Activated naive CD4-positive, alpha-beta T cell treated with anti-CD3 and anti-CD28 coated beads for 36 hours (primary cell): ENCODE results near the gene ENTPD8. TPM values are rescaled to one million over a fixed set of nuclear protein-coding genes. Genes with fewer than 3 reads are reported as not detected.
A peak's percentile ranks its signal among the peaks of the same experiment; 100 is the strongest.
"Not testable (repeated sequence)": the region's sequence is repeated elsewhere in the genome, so short reads cannot be mapped to it uniquely, and the experiment has no call there.

ENCODE experiments used
- CTCF ChIA-PET: fragments of 350-600 bp; sonication (Branson Sonifier 250); formaldehyde crosslinking; loops from one replicate; lab custom pipeline; 2021; ENCODE audit warnings: antibody characterized with exemption; lab: Charles Lee
- DNase-seq: peaks from one replicate; pipeline ENCODE4 v3.0.0-alpha.2; 2020
- H3K27ac Mint-ChIP-seq: one replicate; pipeline ENCODE4 v1.8.0; 2021; ENCODE audit warnings: mild to moderate bottlenecking, mixed read lengths
- H3K27me3 Mint-ChIP-seq: one replicate; pipeline ENCODE4 v1.8.0; 2021; ENCODE audit warnings: low read depth, mixed read lengths
- H3K36me3 Mint-ChIP-seq: one replicate; pipeline ENCODE4 v1.8.0; 2021; ENCODE audit warnings: low read depth, mixed read lengths
- H3K4me1 Mint-ChIP-seq: one replicate; pipeline ENCODE4 v1.8.0; 2021; ENCODE audit warnings: low read depth, mixed read lengths
- H3K4me3 Mint-ChIP-seq: one replicate; pipeline ENCODE4 v1.8.0; 2021; ENCODE audit warnings: mild to moderate bottlenecking, moderate library complexity, mixed read lengths
- H3K9me3 Mint-ChIP-seq: one replicate; pipeline ENCODE4 v1.8.0; 2021; ENCODE audit warnings: mixed read lengths
- intact Hi-C: fragments of 100-400 bp; cut with micrococcal nuclease; formaldehyde crosslinking; loops from one replicate; pipeline ENCODE4 v1.15.1; 2023
- total RNA-seq, 2 experiments: library from RNA; stranded (reverse); gene quantifications; one replicate each; pipeline ENCODE4 v1.2.3, GENCODE V29; 2021

The ENTPD8 gene
- total RNA-seq, 2 experiments from 2014 or later, result not detected

DNA sequence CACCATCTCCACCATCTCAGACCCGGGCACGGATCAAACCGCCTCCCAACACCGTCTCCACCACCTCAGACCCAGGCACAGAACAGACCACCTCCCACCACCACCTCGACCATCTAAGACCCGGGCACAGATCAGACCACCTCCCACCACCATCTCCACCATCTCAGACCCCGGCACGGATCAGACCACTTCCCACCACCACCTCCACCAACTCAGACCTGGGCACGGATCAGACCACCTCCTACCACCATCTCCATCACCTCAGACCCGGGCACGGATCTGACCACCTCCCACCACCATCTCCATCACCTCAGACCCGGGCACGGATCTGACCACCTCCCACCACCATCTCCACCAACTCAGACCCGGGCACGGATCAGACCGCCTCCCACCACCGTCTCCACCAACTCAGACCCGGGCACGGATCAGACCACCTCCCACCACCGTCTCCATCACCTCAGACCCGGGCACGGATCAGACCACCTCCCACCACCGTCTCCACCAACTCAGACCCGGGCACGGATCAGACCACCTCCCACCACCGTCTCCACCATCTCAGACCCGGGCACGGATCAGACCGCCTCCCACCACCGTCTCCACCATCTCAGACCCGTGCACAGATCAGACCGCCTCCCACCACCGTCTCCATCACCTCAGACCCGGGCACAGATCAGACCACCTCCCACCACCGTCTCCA, 25.4 kb upstream of the ENTPD8 start:
- H3K27ac Mint-ChIP-seq, H3K9me3 Mint-ChIP-seq, H3K27me3 Mint-ChIP-seq, intact Hi-C loops, DNase-seq, H3K36me3 Mint-ChIP-seq, H3K4me3 Mint-ChIP-seq, CTCF ChIA-PET: not testable (repeated sequence)
- peaks cover 11% of the 10 kb centered on the region for H3K4me1 Mint-ChIP-seq

DNA sequence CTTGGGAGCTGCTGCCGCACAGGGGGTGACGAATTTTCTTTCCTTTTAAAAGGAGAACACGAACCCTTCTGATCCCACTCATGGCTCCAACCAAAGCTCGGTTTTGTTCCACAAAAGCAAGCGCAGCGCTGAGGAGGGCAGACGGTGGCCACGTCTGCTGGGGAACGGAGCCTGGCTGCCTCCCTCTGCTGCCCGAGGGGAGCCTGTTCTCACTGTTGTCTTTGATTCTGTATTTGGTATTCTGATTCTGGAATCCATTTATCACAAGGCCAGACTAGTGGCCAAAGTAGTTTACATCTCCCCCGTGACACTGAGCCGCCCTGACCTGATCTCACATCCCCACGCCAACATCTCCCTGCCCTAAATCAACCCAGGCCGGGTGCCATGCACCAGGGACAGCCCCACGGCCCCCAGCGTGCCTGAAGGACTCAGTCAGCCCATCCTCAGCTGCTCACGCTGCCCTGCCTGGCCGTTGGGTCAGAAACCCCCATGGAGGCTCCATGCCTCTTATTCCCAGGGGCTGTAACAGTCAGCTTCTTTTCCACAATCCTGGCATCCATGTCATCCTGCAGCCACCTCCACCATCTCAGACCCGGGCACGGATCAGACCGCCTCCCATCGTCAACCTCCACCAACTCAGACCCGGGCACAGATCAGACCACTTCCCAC, 24.7 kb upstream of the ENTPD8 start:
- H3K27ac Mint-ChIP-seq, result no peak overlapping the region
- no peaks in the 10 kb centered on the region for H3K36me3 Mint-ChIP-seq
- CTCF ChIA-PET, result no interaction called here
- H3K4me3 Mint-ChIP-seq, result no peak overlapping the region
- H3K27me3 Mint-ChIP-seq, result no peaks in the 10 kb centered on the region
- intact Hi-C loops, result no loop called here
- no peaks in the 10 kb centered on the region for H3K9me3 Mint-ChIP-seq
- H3K4me1 Mint-ChIP-seq, result peaks cover 13% of the 10 kb centered on the region
- DNase-seq, result no peak

DNA sequence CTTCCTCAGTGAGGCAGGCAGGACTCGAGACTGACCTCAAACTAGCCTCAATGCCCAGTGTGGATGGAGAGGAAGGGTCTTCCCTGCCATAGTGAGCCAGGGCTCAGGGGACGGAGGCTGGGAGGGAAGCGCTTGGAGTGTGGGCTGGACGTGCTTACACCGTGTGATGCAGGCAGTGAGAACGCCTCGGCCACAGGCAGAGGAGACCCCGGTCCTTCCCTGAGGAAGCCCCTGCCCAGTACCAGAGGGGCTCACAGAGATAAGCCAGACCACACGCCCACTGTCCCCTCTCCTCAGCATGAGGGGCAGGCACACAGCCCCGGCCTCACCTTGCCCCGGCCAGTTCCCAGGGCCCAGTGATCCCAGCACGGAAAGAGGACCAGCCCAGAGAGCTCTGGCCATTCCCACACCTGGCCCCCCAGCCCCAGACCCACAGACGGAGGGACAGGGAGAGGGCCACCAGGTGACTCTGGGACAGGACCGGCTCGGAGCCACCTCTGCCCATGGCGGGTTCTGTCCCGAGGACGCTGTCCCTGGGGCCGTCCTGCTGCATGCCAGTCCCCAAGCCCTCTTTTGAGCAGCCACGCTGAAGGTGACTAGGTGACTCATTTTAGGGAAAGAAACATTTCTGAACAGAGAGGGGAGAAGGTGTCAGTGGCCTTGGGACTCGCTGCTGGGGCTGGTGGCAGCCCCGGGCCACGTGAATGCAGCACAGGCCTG, 24.0 kb upstream of the ENTPD8 start:
- DNase-seq, result no peak
- Mint-ChIP-seq H3K9me3 (no peaks in the 10 kb centered on the region), H3K36me3 (no peaks in the 10 kb centered on the region), H3K27ac (no peak overlapping the region), H3K4me1 (peaks cover 13% of the 10 kb centered on the region), H3K4me3 (no peak overlapping the region), H3K27me3 (no peaks in the 10 kb centered on the region)
- intact Hi-C loops, result no loop called here
- CTCF ChIA-PET, result no interaction called here

- intact Hi-C loops, result no loop called here
- H3K27ac Mint-ChIP-seq, result no peak overlapping the region
- no peaks in the 10 kb centered on the region for H3K27me3 Mint-ChIP-seq
- CTCF ChIA-PET, result interaction anchor here (1.5 kb wide), 1 partner anchor 20 kb away, joined by 5 read pairs; no protein-coding TSS in a partner anchor
- no peak overlapping the region for H3K4me3 Mint-ChIP-seq
- H3K9me3 Mint-ChIP-seq, result no peaks in the 10 kb centered on the region
- no peak for DNase-seq
- no peaks in the 10 kb centered on the region for H3K36me3 Mint-ChIP-seq
- H3K4me1 Mint-ChIP-seq, result peaks cover 18% of the 10 kb centered on the region
Observed at GRCh38 chr9:137464291-137464999, 23.3 kb upstream of the ENTPD8 start.

DNA sequence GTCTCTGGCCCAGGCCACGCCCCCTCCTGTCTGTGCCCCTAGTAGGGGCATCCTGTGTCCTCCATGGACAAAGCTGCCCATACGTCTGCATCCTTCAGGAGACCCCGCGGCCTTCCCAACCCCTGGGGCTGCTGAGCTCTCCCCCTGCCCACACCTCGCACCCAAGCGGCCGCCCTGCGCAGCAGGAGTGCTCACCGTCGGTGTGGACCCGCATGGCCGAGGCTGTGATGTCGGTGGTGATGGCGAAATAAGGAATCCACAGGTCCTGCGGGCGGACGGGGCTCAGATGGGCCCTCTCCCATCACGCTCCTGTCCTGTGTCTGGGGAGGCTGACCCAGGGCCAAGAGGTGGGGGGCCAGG, 22.8 kb upstream of the ENTPD8 start:
- Mint-ChIP-seq H3K9me3 (no peaks in the 10 kb centered on the region), H3K27ac (no peak overlapping the region), H3K36me3 (no peaks in the 10 kb centered on the region), H3K4me3 (no peak overlapping the region), H3K27me3 (no peaks in the 10 kb centered on the region), H3K4me1 (peaks cover 18% of the 10 kb centered on the region)
- CTCF ChIA-PET, result interaction anchor here (1.5 kb wide), 1 partner anchor 20 kb away, joined by 5 read pairs; no protein-coding TSS in a partner anchor
- intact Hi-C loops, result no loop called here
- no peak for DNase-seq

DNA sequence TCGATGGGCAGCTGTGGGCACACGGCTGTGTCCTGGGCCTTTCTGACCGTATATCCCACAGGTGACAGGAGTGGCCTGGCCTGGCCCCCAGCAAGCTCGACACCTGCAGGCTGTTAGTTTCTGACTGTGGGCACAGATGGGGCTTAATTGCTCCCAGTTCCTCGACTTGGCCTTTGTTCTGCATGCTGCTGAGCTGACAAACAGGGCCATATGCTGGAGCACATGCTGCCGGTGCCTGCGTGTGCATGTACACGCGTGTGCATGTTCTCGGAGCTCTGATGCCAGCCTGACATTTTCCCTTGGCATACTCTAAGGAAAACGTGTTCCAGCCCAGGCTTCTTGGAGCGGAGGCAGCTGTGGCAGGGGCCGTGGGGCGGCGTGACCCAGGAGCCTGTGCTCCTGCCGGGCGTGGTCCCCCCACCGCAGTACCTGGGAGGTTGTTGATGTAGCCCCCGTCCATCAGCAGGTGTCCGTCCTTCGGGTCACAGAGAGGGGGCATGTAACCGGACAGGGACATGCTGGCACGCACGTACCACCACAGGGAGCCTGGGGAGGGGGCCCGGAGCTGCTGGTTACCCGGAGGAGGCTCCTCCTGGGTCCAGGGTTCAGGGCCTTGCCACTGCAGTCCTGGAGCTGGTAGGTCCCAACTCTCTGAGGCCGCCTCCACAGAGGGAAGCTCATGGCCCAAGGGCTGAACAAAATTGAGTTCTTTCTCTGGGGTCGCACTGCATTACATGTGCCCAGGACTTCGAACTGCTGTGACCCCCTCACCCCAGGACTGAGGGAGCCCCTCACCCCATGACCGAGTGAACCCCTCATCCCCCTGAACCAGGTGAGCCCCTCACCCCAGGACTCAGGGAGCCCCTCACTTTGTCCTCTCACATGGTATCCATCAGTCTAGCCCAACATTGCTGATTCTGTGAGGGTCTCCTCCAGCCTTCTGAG, 22.1 kb upstream of the ENTPD8 start:
- CTCF ChIA-PET, result interaction anchor here (0.6 to 1.5 kb wide), 2 partner anchors 19 to 649 kb away, joined by 3 to 5 read pairs; no protein-coding TSS in a partner anchor
- intact Hi-C loops, result no loop called here
- no peak for DNase-seq
- Mint-ChIP-seq H3K36me3 (no peaks in the 10 kb centered on the region), H3K4me3 (no peak overlapping the region), H3K9me3 (no peaks in the 10 kb centered on the region), H3K27ac (no peak overlapping the region), H3K27me3 (no peaks in the 10 kb centered on the region), H3K4me1 (peaks cover 18% of the 10 kb centered on the region)

DNA sequence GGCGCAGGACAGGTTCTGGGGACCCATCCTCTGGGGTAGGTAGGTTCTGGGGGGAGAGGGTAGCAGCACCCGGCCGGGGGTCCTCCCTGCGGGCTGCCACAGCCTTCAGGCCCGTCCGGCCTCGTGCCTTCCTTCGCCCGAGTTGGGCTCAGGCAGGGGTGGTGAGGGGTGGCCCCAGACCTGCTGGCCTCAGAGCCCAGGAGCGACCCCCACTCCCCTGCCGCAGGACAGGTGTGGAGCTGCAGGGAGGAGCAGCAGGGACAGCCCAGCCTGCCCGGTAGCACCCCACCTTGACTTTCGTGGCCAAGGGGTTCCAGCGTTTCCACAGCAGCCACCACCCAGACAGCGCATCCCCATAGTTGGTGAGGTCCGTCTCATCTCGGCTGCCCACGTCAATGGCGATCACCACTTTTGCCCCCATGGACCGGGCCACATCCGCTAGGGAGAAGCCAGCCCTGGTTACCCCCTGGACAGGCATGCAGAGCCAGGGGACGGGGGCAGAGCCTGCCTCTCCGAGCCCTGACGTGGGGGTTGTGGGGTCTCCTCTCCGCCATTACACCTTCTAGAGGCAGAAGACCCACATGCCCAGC, 21.3 kb upstream of the ENTPD8 start:
- Mint-ChIP-seq H3K9me3 (no peaks in the 10 kb centered on the region), H3K4me1 (peaks cover 18% of the 10 kb centered on the region), H3K27me3 (no peaks in the 10 kb centered on the region), H3K36me3 (no peaks in the 10 kb centered on the region), H3K4me3 (no peak overlapping the region), H3K27ac (no peak overlapping the region)
- intact Hi-C loops, result no loop called here
- CTCF ChIA-PET, result interaction anchor here (0.6 kb wide), 1 partner anchor 648 kb away, joined by 3 read pairs; no protein-coding TSS in a partner anchor
- no peak for DNase-seq

- peaks cover 1% of the 10 kb centered on the region for H3K36me3 Mint-ChIP-seq
- intact Hi-C loops, result no loop called here
- no peaks in the 10 kb centered on the region for H3K9me3 Mint-ChIP-seq
- H3K27ac Mint-ChIP-seq, result peak overlapping the region; percentile 41
- H3K4me1 Mint-ChIP-seq, result peaks cover 20% of the 10 kb centered on the region
- H3K27me3 Mint-ChIP-seq, result no peaks in the 10 kb centered on the region
- DNase-seq, result peak; percentile 81
- H3K4me3 Mint-ChIP-seq, result peak overlapping the region; percentile 66
- CTCF ChIA-PET, result interaction anchor here (0.7 kb wide), 1 partner anchor 167 kb away, joined by 3 read pairs; no protein-coding TSS in a partner anchor
Observed at GRCh38 chr9:137461663-137462395, 20.7 kb upstream of the ENTPD8 start.

GRCh38 chr9:137461316-137461662, 20.1 kb upstream of the ENTPD8 start:
- CTCF ChIA-PET, result interaction anchor here (0.7 kb wide), 1 partner anchor 166 kb away, joined by 3 read pairs; no protein-coding TSS in a partner anchor
- DNase-seq, result no peak
- intact Hi-C loops, result no loop called here
- H3K9me3 Mint-ChIP-seq, result no peaks in the 10 kb centered on the region
- H3K27me3 Mint-ChIP-seq, result no peaks in the 10 kb centered on the region
- no peak overlapping the region for H3K27ac Mint-ChIP-seq
- no peak overlapping the region for H3K4me3 Mint-ChIP-seq
- H3K4me1 Mint-ChIP-seq, result peaks cover 24% of the 10 kb centered on the region
- peaks cover 2% of the 10 kb centered on the region for H3K36me3 Mint-ChIP-seq

- Mint-ChIP-seq H3K4me1 (peaks cover 29% of the 10 kb centered on the region), H3K4me3 (no peak overlapping the region), H3K27me3 (no peaks in the 10 kb centered on the region), H3K27ac (no peak overlapping the region), H3K9me3 (no peaks in the 10 kb centered on the region), H3K36me3 (peaks cover 3% of the 10 kb centered on the region)
- CTCF ChIA-PET, result no interaction called here
- intact Hi-C loops, result no loop called here
- no peak for DNase-seq
Observed at GRCh38 chr9:137460363-137461315, 19.5 kb upstream of the ENTPD8 start.
